Stimulated activated CD8-positive, alpha-beta memory T cell treated with anti-CD3 and anti-CD28 coated beads, Interleukin-7, amount 100 ng/mL, for 48 hours (primary cell): ENCODE data around the gene FNDC3B.
"Not testable (repeated sequence)": the region's sequence is repeated elsewhere in the genome, so short reads cannot be mapped to it uniquely, and the experiment has no call there.

Experiments
- DNase-seq, 2 donors: peaks; one replicate each; pipeline ENCODE4 v3.0.0-alpha.2; 2020; ENCODE audit warnings: low read depth in 1 of 2; ENCODE audit errors: extremely low read depth in 1 of 2

Gene FNDC3B

GRCh38 chr3:172030181-172030580 lies 9.2 kb upstream of the FNDC3B start:
- DNase-seq: no peak

- no peak for DNase-seq
Observed at GRCh38 chr3:172031996-172032395, 7.4 kb upstream of the FNDC3B start.

GRCh38 chr3:172033396-172033795 lies 6.0 kb upstream of the FNDC3B start:
- DNase-seq: no peak

- DNase-seq: no peak
Observed at GRCh38 chr3:172034786-172035685, 4.3 kb upstream of the FNDC3B start.

- no peak for DNase-seq
Observed at GRCh38 chr3:172036541-172037215, 2.7 kb upstream of the FNDC3B start.

GRCh38 chr3:172038798-172039435 lies 461 bp upstream of the FNDC3B start:
- DNase-seq: no peak

- DNase-seq: peak in 1 of 2 donors; percentile 14
Observed at GRCh38 chr3:172040078-172040980, 951 bp downstream of the FNDC3B start.

- no peak for DNase-seq
Observed at GRCh38 chr3:172040981-172041963, 1.9 kb downstream of the FNDC3B start.

- DNase-seq: no peak
Observed at GRCh38 chr3:172042136-172042662, 2.8 kb downstream of the FNDC3B start.

- DNase-seq: not testable (repeated sequence)
Observed at GRCh38 chr3:172042663-172043179, 3.3 kb downstream of the FNDC3B start.

- DNase-seq: no peak
Observed at GRCh38 chr3:172043233-172043632, 3.9 kb downstream of the FNDC3B start.

GRCh38 chr3:172043766-172044165 lies 4.4 kb downstream of the FNDC3B start:
- no peak for DNase-seq

GRCh38 chr3:172044833-172045585 lies 5.6 kb downstream of the FNDC3B start:
- DNase-seq: no peak

GRCh38 chr3:172046268-172046915 lies 7.0 kb downstream of the FNDC3B start:
- DNase-seq: no peak

- no peak for DNase-seq
Observed at GRCh38 chr3:172047567-172048115, 8.3 kb downstream of the FNDC3B start.

GRCh38 chr3:172048599-172048998 lies 9.2 kb downstream of the FNDC3B start:
- no peak for DNase-seq

- no peak for DNase-seq
Observed at GRCh38 chr3:172051310-172051956, 12.1 kb downstream of the FNDC3B start.
